GM06990 (cell line): ENCODE results near the gene C1orf210.

Experiments used
- DNase-seq: peaks from one replicate; pipeline ENCODE4 v3.0.0-alpha.2; 2011; ENCODE audit not compliant: insufficient read length; ENCODE audit errors: extremely low read depth
- H3K27me3 ChIP-seq: replicated peaks from 2 replicates; pipeline ENCODE4 v1.6.0; 2011; ENCODE audit warnings: low read length; ENCODE audit not compliant: control insufficient read depth, insufficient read depth
- H3K36me3 ChIP-seq: 2 replicates; pipeline ENCODE4 v1.5.1; 2011; ENCODE audit warnings: low read length; ENCODE audit not compliant: control insufficient read depth, insufficient read depth
- H3K4me3 ChIP-seq: replicated peaks from 2 replicates; pipeline ENCODE4 v1.5.1; 2011; ENCODE audit warnings: low read depth, mild to moderate bottlenecking, control low read depth, low read length
- CTCF ChIP-seq: IDR thresholded peaks from 2 replicates; pipeline ENCODE4 v1.5.1; 2011; ENCODE audit warnings: low read length, control low read depth, mild to moderate bottlenecking, inconsistent platforms; ENCODE audit not compliant: insufficient read depth, poor library complexity, severe bottlenecking

C1orf210 gene

GRCh38 chr1:43288785-43289706 is 3.7 kb upstream of the C1orf210 start:
- Histone ChIP-seq H3K27me3 (no peaks in the 10 kb centered on the region; the same call in 1 of the 2 replicates), H3K4me3 (no peak overlapping the region), H3K36me3 (no peaks in the 10 kb centered on the region)
- DNase-seq = no peak
- no peak for TF ChIP-seq CTCF

GRCh38 chr1:43288058-43288784 is 2.8 kb upstream of the C1orf210 start:
- DNase-seq = no peak

GRCh38 chr1:43286533-43286932 is 1.2 kb upstream of the C1orf210 start:
- Histone ChIP-seq H3K4me3 (no peak overlapping the region), H3K27me3 (no peaks in the 10 kb centered on the region; the same call in 1 of the 2 replicates), H3K36me3 (no peaks in the 10 kb centered on the region)
- DNase-seq = no peak
- no peak for TF ChIP-seq CTCF

More at GRCh38 chr1:43288058-43288784, 2.8 kb upstream of the C1orf210 start:
- H3K36me3 ChIP-seq = no peaks in the 10 kb centered on the region
- no peak for TF ChIP-seq CTCF
- H3K27me3 ChIP-seq = no peaks in the 10 kb centered on the region; the same call in 1 of the 2 replicates
- no peak overlapping the region for H3K4me3 ChIP-seq

- Histone ChIP-seq H3K4me3 (no peak overlapping the region), H3K27me3 (no peaks in the 10 kb centered on the region; the same call in 1 of the 2 replicates), H3K36me3 (no peaks in the 10 kb centered on the region)
- no peak for TF ChIP-seq CTCF
- no peak for DNase-seq
Measured at GRCh38 chr1:43286115-43286514, 734 bp upstream of the C1orf210 start.

- no peak for TF ChIP-seq CTCF
- no peaks in the 10 kb centered on the region for H3K36me3 ChIP-seq
- H3K27me3 ChIP-seq = no peaks in the 10 kb centered on the region; the same call in 1 of the 2 replicates
- no peak overlapping the region for H3K4me3 ChIP-seq
- no peak for DNase-seq
Measured at GRCh38 chr1:43284546-43285110, 753 bp downstream of the C1orf210 start.
